Gastroesophageal sphincter (tissue), 3 donors: Measurements from ENCODE around the gene MRPL48.

Source experiments
- EP300 ChIP-seq: sonication (generic); formaldehyde crosslinking; IDR thresholded peaks from one replicate; pipeline ENCODE4 v1.6.1; 2017; ENCODE audit warnings: antibody characterized with exemption, mild to moderate bottlenecking
- POLR2AphosphoS5 ChIP-seq: sonication (generic); formaldehyde crosslinking; IDR thresholded peaks from one replicate; pipeline ENCODE4 v1.6.1; 2017; ENCODE audit warnings: antibody characterized with exemption
- TF ChIP-seq, protein P1 (sequence below), 4 experiments: fragments of 200-600 bp in 2 of 4; fragments of 450-650 bp in 2 of 4; sonication (generic) in 1 of 4; IDR thresholded peaks; one replicate each; pipeline ENCODE4 v1.5.1; 2017 to 2019; ENCODE audit warnings: antibody characterized with exemption in 4 of 4, mild to moderate bottlenecking in 2 of 4, moderate library complexity in 2 of 4

DNA sequence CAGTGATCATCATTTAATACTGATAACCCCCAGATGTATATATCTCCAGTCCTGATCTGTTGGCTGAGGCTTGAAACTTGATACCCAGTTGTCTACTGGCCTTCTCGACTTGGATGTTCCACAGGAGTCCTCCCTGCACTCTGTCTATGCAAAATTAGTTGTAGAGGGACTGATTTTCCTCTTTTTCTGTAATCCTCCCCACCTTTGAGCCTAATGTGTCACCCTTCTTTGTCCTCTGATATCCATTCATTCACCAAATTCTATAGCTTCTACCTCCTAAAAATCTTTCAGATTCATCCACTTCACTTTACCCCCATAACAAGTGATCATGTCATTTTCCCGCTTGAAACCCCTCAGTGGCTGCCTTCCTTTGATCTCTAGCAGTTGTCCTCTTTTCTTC, 72.5 kb downstream of the MRPL48 start:
- TF ChIP-seq POLR2AphosphoS5 (no peak), EP300 (no peak)
- TF ChIP-seq, protein P1, sequence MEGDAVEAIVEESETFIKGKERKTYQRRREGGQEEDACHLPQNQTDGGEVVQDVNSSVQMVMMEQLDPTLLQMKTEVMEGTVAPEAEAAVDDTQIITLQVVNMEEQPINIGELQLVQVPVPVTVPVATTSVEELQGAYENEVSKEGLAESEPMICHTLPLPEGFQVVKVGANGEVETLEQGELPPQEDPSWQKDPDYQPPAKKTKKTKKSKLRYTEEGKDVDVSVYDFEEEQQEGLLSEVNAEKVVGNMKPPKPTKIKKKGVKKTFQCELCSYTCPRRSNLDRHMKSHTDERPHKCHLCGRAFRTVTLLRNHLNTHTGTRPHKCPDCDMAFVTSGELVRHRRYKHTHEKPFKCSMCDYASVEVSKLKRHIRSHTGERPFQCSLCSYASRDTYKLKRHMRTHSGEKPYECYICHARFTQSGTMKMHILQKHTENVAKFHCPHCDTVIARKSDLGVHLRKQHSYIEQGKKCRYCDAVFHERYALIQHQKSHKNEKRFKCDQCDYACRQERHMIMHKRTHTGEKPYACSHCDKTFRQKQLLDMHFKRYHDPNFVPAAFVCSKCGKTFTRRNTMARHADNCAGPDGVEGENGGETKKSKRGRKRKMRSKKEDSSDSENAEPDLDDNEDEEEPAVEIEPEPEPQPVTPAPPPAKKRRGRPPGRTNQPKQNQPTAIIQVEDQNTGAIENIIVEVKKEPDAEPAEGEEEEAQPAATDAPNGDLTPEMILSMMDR (IDR thresholded peaks at IDR 0.05), result no peak
